HepG2 (cell line): ENCODE data around the gene IARS2. TPM values are rescaled to one million over a fixed set of nuclear protein-coding genes. Genes with fewer than 3 reads are reported as not detected.

ENCODE experiments used
- ATAC-seq: fragments of 200-7000 bp; cut with Tn5 transposase; 3 replicates; pipeline ENCODE4 v1.9.1; 2020; ENCODE audit warnings: mild to moderate bottlenecking, moderate library complexity
- BruUV-seq: library from RNA; stranded (reverse); fragments of 400-500 nt; replicated peaks from 2 replicates; lab custom pipeline; 2021; lab: Mats Ljungman, UMichigan
- CTCF ChIA-PET: fragments of 300-600 bp; formaldehyde crosslinking; extraction: SDS; loops from one replicate; lab custom pipeline; 2021; ENCODE audit warnings: low total read pairs, inconsistent platforms, low intra/inter-chr PET ratio; lab: Yijun Ruan, JAX
- POLR2A ChIA-PET: fragments of 350-600 bp; sonication (Branson Sonifier 250); formaldehyde crosslinking; loops from one replicate; lab custom pipeline; 2020; ENCODE audit warnings: antibody characterized with exemption, inconsistent platforms; lab: Yijun Ruan, JAX
- DNase-seq: peaks from one replicate; pipeline ENCODE4 v3.0.0-alpha.2; 2015; ENCODE audit warnings: low spot score
- FAIRE-seq: peaks from 3 replicates; lab custom pipeline; 2011; peaks lifted over from hg19 to GRCh38; lab: Jason Lieb, UNC
- H2AFZ ChIP-seq: one replicate; pipeline ENCODE4 v1.6.1; 2011; ENCODE audit warnings: low read length, inconsistent platforms
- H3K27ac ChIP-seq: fragments of 300-600 bp; 3 replicates; pipeline ENCODE4 v1.8.0; 2011; ENCODE audit warnings: mixed run types, mild to moderate bottlenecking, mixed read lengths, low read length, inconsistent platforms; ENCODE audit not compliant: insufficient read depth; ENCODE audit errors: extremely low read length
- H3K27me3 ChIP-seq, 2 experiments: fragments of 200-600 bp in 1 of 2; 2 replicates in 1 of 2; 3 replicates in 1 of 2; pipeline versions ENCODE4 v1.6.0 to v1.8.0; 2011; ENCODE audit warnings: low read length in 2 of 2, mild to moderate bottlenecking in 2 of 2, moderate library complexity in 2 of 2, inconsistent platforms in 1 of 2; ENCODE audit not compliant: insufficient read depth in 2 of 2, control insufficient read depth in 1 of 2
- H3K36me3 ChIP-seq, 2 experiments: fragments of 200-600 bp in 1 of 2; replicated peaks in 1 of 2; 2 replicates in 1 of 2; 3 replicates in 1 of 2; pipeline versions ENCODE4 v1.5.1 to v1.8.0; 2011; ENCODE audit warnings: low read length in 2 of 2, inconsistent platforms in 1 of 2; ENCODE audit not compliant: insufficient read depth in 2 of 2, control insufficient read depth in 1 of 2
- H3K4me1 ChIP-seq: 2 replicates; pipeline ENCODE4 v1.5.1; 2012; ENCODE audit warnings: low read length, inconsistent platforms; ENCODE audit not compliant: insufficient read depth
- H3K4me2 ChIP-seq: 2 replicates; pipeline ENCODE4 v1.6.0; 2011; ENCODE audit warnings: low read depth, low read length, inconsistent platforms
- H3K4me3 ChIP-seq, 3 experiments: fragments of 200-600 bp in 1 of 3; sonication (generic), shearing (Covaris generic) in 1 of 3; replicated peaks in 1 of 3; 2 replicates each; pipeline ENCODE4 v1.5.1; 2011 to 2016; ENCODE audit warnings: low read length in 3 of 3, inconsistent platforms in 2 of 3, low read depth in 2 of 3, mild to moderate bottlenecking in 2 of 3, control low read depth in 1 of 3, mixed read lengths in 1 of 3; ENCODE audit not compliant: insufficient read depth in 1 of 3
- H3K79me2 ChIP-seq: one replicate; pipeline ENCODE4 v1.6.1; 2011; ENCODE audit warnings: low read length, inconsistent platforms; ENCODE audit not compliant: insufficient read depth
- H3K9ac ChIP-seq: 2 replicates; pipeline ENCODE4 v1.6.0; 2011; ENCODE audit warnings: mild to moderate bottlenecking, low read depth, low read length, inconsistent platforms; ENCODE audit not compliant: insufficient read depth
- H3K9me3 ChIP-seq: 2 replicates; pipeline ENCODE4 v1.5.1; 2012; ENCODE audit warnings: mild to moderate bottlenecking, low read length
- H4K20me1 ChIP-seq: 2 replicates; pipeline ENCODE4 v1.6.0; 2011; ENCODE audit warnings: inconsistent platforms, mild to moderate bottlenecking, low read length, moderate library complexity; ENCODE audit not compliant: insufficient read depth
- DDIT3 ChIP-seq: sonication (generic); formaldehyde crosslinking; IDR thresholded peaks from 2 replicates; pipeline ENCODE4 v1.4.0; 2020; ENCODE audit warnings: mild to moderate bottlenecking, missing genetic modification reagents
- FOSL1 ChIP-seq: sonication (generic); formaldehyde crosslinking; IDR thresholded peaks from 2 replicates; pipeline ENCODE4 v1.9.0; 2021; ENCODE audit warnings: missing genetic modification reagents, borderline replicate concordance
- SNAPC2 ChIP-seq: sonication (generic); formaldehyde crosslinking; IDR thresholded peaks from 2 replicates; pipeline ENCODE4 v1.8.1; 2022; ENCODE audit warnings: mild to moderate bottlenecking, missing genetic modification reagents
- SOX5 ChIP-seq: IDR thresholded peaks from 2 replicates; pipeline ENCODE4 v1.6.1; 2016; ENCODE audit warnings: borderline replicate concordance
- TBX3 ChIP-seq: fragments of 450-650 bp; IDR thresholded peaks from 2 replicates; pipeline ENCODE4 v1.6.1; 2017; ENCODE audit warnings: antibody characterized with exemption, mild to moderate bottlenecking, inconsistent platforms, borderline replicate concordance
- ZBED4 ChIP-seq: sonication (generic); formaldehyde crosslinking; IDR thresholded peaks from 2 replicates; pipeline ENCODE4 v1.4.0; 2020; ENCODE audit warnings: missing genetic modification reagents, borderline replicate concordance
- ZNF652 ChIP-seq: IDR thresholded peaks from 2 replicates; pipeline ENCODE4 v1.6.1; 2016; ENCODE audit warnings: low read depth, borderline replicate concordance
- WGBS: methylation state at CpG from one replicate; pipeline ENCODE4 v1.1.6; 2017; ENCODE audit warnings: low lambda C conversion rate; 5-methylcytosine and 5-hydroxymethylcytosine counted together
- in situ Hi-C: cut with HindIII; loops from 2 replicates; pipeline ENCODE4 v1.10.0; 2017; ENCODE audit warnings: low pct_unique_long_range_greater_than_20kb; ENCODE audit not compliant: extremely low pct_ligation_motif_present
- intact Hi-C: fragments of 100-400 bp; cut with micrococcal nuclease; formaldehyde crosslinking; loops from one replicate; pipeline ENCODE4 v1.10.0; 2022; ENCODE audit not compliant: unreplicated experiment
- polyA plus RNA-seq, 8 experiments: library from polyadenylated mRNA; depleted of rRNA in 3 of 8; stranded (reverse) in 7 of 8; unstranded in 1 of 8; fragments of >200 nt; fragmentation: Illumina TruSeq in 4 of 8; extraction: Trizol in 4 of 8; gene quantifications; 2 replicates each; pipeline versions ENCODE4 v1.2.1 to v1.2.3, GENCODE V29; 2011 to 2016; ENCODE audit warnings: low read depth in 4 of 8, missing spikeins in 1 of 8, mixed read lengths in 1 of 8; ENCODE audit not compliant: insufficient read depth in 1 of 8
- total RNA-seq, 5 experiments: library from RNA; depleted of rRNA; stranded (reverse); fragments of >200 nt; fragmentation: Illumina TruSeq; extraction: Trizol; gene quantifications; 2 replicates each; pipeline ENCODE4 v1.2.3, GENCODE V29; 2016; ENCODE audit warnings: low read depth in 1 of 5

IARS2 gene
- total and polyA plus RNA-seq, 2 of the 13 experiments (the other 11 are each of a cell fraction or from before 2014, with no cell fraction given), result 28.6 to 122 TPM

- Histone ChIP-seq H3K79me2 (no peaks in the 10 kb centered on the region), H3K36me3 (peaks cover 6 to 78% of the 10 kb centered on the region in 2 experiments), H3K9me3 (no peaks in the 10 kb centered on the region), H4K20me1 (no peaks in the 10 kb centered on the region), H3K27ac (no peak overlapping the region), H2AFZ (no peak overlapping the region), H3K4me3 (no peak overlapping the region), H3K4me1 (no peaks in the 10 kb centered on the region), H3K27me3 (no peaks in the 10 kb centered on the region), H3K9ac (no peak overlapping the region), H3K4me2 (no peak overlapping the region)
- POLR2A ChIA-PET, result no interaction called here
- in situ Hi-C loops, result no loop called here
- intact Hi-C loops, result no loop called here
- 98% methylated on average over 9 of the region's 9 CpGs for WGBS
- ATAC-seq (no peak), DNase-seq (no peak), FAIRE-seq (no peak)
- no TSS peak for BruUV-seq
- no peak for TF ChIP-seq TBX3
- no peak for TF ChIP-seq SOX5 (CRISPR knock-in tag)
- TF ChIP-seq FOSL1, result no peak
- TF ChIP-seq ZNF652 (CRISPR knock-in tag), result no peak
- TF ChIP-seq DDIT3 (CRISPR knock-in tag), result no peak
- no peak for TF ChIP-seq ZBED4 (CRISPR knock-in tag)
- no peak for TF ChIP-seq SNAPC2
- CTCF ChIA-PET, result no interaction called here
These were observed 43.3 kb downstream of the IARS2 start for GRCh38 chr1:220137019-220137786.
